Right atrium auricular region (tissue), 2 donors: ENCODE data around the gene GFOD2. TPM values are rescaled to one million over a fixed set of nuclear protein-coding genes. Genes with fewer than 3 reads are reported as not detected.

ENCODE experiments used
- DNase-seq: peaks from one replicate; pipeline ENCODE4 v3.0.0-alpha.2; 2019; ENCODE audit warnings: low spot score
- H3K27ac ChIP-seq, 2 donors: fragments of 200-600 bp; sonication (generic); 1 replicate in 1 of 2; 2 replicates in 1 of 2; pipeline ENCODE4 v1.5.1; 2016 to 2019
- H3K27me3 ChIP-seq, 2 donors: fragments of 200-600 bp; sonication (generic); one replicate each; pipeline versions ENCODE4 v1.5.1 to v1.6.0; 2017 to 2019
- H3K36me3 ChIP-seq: fragments of 200-600 bp; sonication (generic); one replicate; pipeline ENCODE4 v1.5.1; 2016
- H3K4me1 ChIP-seq, 2 donors: fragments of 200-600 bp; sonication (generic); one replicate each; pipeline versions ENCODE4 v1.5.1 to v1.6.0; 2017 to 2019
- H3K4me3 ChIP-seq, 2 donors: fragments of 200-600 bp; sonication (generic); 1 replicate in 1 of 2; 2 replicates in 1 of 2; pipeline ENCODE4 v1.5.1; 2017 to 2019; ENCODE audit warnings: mild to moderate bottlenecking in 1 of 2, moderate library complexity in 1 of 2
- H3K9me3 ChIP-seq, 2 donors: fragments of 200-600 bp; sonication (generic); one replicate each; pipeline ENCODE4 v1.5.1; 2019
- total RNA-seq, 2 donors: library from RNA; depleted of rRNA; stranded (reverse); fragments of >200 nt; gene quantifications; one replicate each; pipeline ENCODE4 v1.1.0, GENCODE V29; 2016
- TF ChIP-seq, protein P1 (sequence below), 2 donors: fragments of 200-600 bp; sonication (generic); IDR thresholded peaks; one replicate each; pipeline ENCODE4 v1.5.1; 2019; ENCODE audit warnings: antibody characterized with exemption in 2 of 2

GFOD2 gene
- total RNA-seq, 2 donors from 2014 or later, result 7.1 to 9.2 TPM

GRCh38 chr16:67657017-67657608 lies 62.0 kb downstream of the GFOD2 start:
- TF ChIP-seq, protein P1, sequence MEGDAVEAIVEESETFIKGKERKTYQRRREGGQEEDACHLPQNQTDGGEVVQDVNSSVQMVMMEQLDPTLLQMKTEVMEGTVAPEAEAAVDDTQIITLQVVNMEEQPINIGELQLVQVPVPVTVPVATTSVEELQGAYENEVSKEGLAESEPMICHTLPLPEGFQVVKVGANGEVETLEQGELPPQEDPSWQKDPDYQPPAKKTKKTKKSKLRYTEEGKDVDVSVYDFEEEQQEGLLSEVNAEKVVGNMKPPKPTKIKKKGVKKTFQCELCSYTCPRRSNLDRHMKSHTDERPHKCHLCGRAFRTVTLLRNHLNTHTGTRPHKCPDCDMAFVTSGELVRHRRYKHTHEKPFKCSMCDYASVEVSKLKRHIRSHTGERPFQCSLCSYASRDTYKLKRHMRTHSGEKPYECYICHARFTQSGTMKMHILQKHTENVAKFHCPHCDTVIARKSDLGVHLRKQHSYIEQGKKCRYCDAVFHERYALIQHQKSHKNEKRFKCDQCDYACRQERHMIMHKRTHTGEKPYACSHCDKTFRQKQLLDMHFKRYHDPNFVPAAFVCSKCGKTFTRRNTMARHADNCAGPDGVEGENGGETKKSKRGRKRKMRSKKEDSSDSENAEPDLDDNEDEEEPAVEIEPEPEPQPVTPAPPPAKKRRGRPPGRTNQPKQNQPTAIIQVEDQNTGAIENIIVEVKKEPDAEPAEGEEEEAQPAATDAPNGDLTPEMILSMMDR (IDR thresholded peaks at IDR 0.05), result no peak
- no peaks in the 10 kb centered on the region for H3K36me3 ChIP-seq
- peaks cover 0 to 33% of the 10 kb centered on the region in 2 donors for H3K4me1 ChIP-seq
- H3K27me3 ChIP-seq, result peaks cover 5 to 7% of the 10 kb centered on the region in 2 donors
- no peak for DNase-seq
- H3K9me3 ChIP-seq, result no peaks in the 10 kb centered on the region
- no peak overlapping the region for H3K27ac ChIP-seq
- no peak overlapping the region for H3K4me3 ChIP-seq

DNA sequence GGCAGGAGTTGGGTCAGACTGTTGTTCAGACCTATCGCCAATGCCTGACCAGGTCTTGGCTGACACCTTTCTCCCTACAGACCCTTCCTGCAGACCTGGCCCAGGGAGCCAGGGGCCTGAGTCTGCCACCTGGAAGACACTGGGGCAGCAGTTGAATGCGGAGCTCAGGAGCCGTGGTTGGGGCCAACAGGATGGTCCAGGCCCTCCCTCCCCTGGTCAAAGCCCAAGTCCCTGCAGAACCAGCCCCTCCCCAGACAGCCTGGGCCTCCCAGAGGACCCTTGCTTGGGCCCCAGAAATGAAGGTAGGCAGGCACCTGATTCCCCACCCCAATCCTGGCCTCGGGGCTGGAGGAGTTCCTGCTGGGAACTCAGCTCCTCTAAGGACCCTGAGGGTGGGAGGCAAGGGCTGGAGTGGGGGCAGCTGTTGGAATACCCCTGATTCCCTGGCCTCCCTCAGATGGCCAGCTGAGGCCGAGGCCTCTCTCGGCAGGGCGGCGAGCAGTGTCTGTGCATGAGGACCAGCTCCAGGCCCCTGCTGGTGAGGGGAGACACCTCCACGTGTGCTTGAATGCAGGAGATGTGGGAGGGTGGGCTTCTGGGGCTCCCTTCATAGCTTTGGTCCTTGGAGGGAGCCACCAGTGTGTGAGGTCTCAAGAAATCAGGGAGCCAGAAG lies 62.6 kb downstream of the GFOD2 start:
- Histone ChIP-seq H3K27ac (no peak overlapping the region), H3K4me3 (no peak overlapping the region), H3K36me3 (no peaks in the 10 kb centered on the region), H3K9me3 (no peaks in the 10 kb centered on the region), H3K27me3 (peaks cover 5 to 7% of the 10 kb centered on the region in 2 donors), H3K4me1 (peaks cover 0 to 32% of the 10 kb centered on the region in 2 donors)
- no peak for DNase-seq
- TF ChIP-seq, protein P1 (IDR thresholded peaks at IDR 0.05), result no peak

GRCh38 chr16:67655363-67655762 lies 63.8 kb downstream of the GFOD2 start:
- Histone ChIP-seq H3K4me3 (no peak overlapping the region), H3K27me3 (peaks cover 5 to 7% of the 10 kb centered on the region in 2 donors), H3K27ac (no peak overlapping the region), H3K9me3 (no peaks in the 10 kb centered on the region), H3K4me1 (peaks cover 0 to 25% of the 10 kb centered on the region in 2 donors), H3K36me3 (no peaks in the 10 kb centered on the region)
- TF ChIP-seq, protein P1 (IDR thresholded peaks at IDR 0.05), result no peak
- DNase-seq, result no peak

GRCh38 chr16:67654403-67654911 lies 64.7 kb downstream of the GFOD2 start:
- Histone ChIP-seq H3K27me3 (peaks cover 5 to 10% of the 10 kb centered on the region in 2 donors), H3K36me3 (no peaks in the 10 kb centered on the region), H3K4me1 (peaks cover 0 to 25% of the 10 kb centered on the region in 2 donors), H3K9me3 (no peaks in the 10 kb centered on the region), H3K4me3 (no peak overlapping the region), H3K27ac (no peak overlapping the region)
- no peak for DNase-seq
- TF ChIP-seq, protein P1 (IDR thresholded peaks at IDR 0.05), result no peak

DNA sequence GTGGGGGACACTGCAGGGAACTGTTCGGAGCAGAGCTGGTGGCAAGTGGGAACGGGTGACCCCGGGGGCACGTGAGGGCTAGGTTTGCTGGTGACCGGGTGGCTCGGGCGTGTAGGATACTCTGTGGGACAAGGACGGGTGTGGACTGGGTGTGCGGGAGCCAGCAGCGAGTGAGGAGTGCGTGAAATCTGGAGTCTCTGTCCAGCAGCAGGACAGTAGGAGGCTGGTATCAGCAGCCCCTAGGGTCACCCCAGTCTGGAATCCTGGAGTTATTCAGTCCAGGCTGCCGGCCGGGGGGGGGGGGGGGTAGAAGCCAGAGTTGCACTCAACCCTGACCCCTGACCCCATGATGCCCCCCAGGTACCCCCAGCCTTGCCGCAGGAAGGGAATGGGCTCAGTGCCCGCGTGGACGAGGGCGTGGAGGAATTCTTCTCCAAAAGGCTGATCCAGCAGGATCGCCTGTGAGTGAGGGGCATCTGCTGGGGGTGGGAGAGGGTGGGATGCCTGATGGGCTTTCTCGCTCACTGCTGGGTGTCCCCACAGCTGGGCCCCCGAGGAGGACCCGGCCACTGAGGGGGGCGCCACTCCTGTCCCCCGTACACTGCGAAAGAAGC lies 65.2 kb downstream of the GFOD2 start:
- peaks cover 0 to 22% of the 10 kb centered on the region in 2 donors for H3K4me1 ChIP-seq
- no peak for DNase-seq
- TF ChIP-seq, protein P1 (IDR thresholded peaks at IDR 0.05), result no peak
- H3K27ac ChIP-seq, result no peak overlapping the region
- H3K27me3 ChIP-seq, result peaks cover 5 to 12% of the 10 kb centered on the region in 2 donors
- H3K4me3 ChIP-seq, result peak overlapping the region in 1 of 2 donors; percentile 48
- H3K36me3 ChIP-seq, result no peaks in the 10 kb centered on the region
- H3K9me3 ChIP-seq, result no peaks in the 10 kb centered on the region
